Measurements from ENCODE around the gene PCGF2. TPM values are rescaled to one million over a fixed set of nuclear protein-coding genes. Genes with fewer than 3 reads are reported as not detected.

Gene PCGF2
- total RNA-seq, 1 donor from 2014 or later: 6.9 TPM

- peak; percentile 36 for DNase-seq (ENCODE audit: low read depth, low spot score)
Measured at GRCh38 chr17:38704606-38705522, 43.3 kb downstream of the PCGF2 start, which contains the start of gene MLLT6. TSS of gene MLLT6 (plus strand) at chr17:38705273. CDS start at chr17:38705633, 360 bp downstream.

- DNase-seq (ENCODE audit: low read depth, low spot score): no peak
Measured at GRCh38 chr17:38703742-38704605, 44.2 kb downstream of the PCGF2 start.

- no peak for DNase-seq (ENCODE audit: low read depth, low spot score)
Measured at GRCh38 chr17:38702916-38703741, 45.0 kb downstream of the PCGF2 start.

- peak; percentile 36 for DNase-seq (ENCODE audit: low read depth, low spot score)
Measured at GRCh38 chr17:38702166-38702915, 45.8 kb downstream of the PCGF2 start.

GRCh38 chr17:38701504-38702165 is 46.5 kb downstream of the PCGF2 start:
- DNase-seq (ENCODE audit: low read depth, low spot score): no peak

GRCh38 chr17:38698760-38699159 is 49.4 kb downstream of the PCGF2 start:
- no peak for DNase-seq (ENCODE audit: low read depth, low spot score)

GRCh38 chr17:38697061-38697820 is 50.9 kb downstream of the PCGF2 start:
- no peak for DNase-seq (ENCODE audit: low read depth, low spot score)

- DNase-seq (ENCODE audit: low read depth, low spot score): no peak
Measured at GRCh38 chr17:38693700-38694329, 54.3 kb downstream of the PCGF2 start.

GRCh38 chr17:38691154-38691553 is 57.0 kb downstream of the PCGF2 start:
- DNase-seq (ENCODE audit: low read depth, low spot score): no peak

GRCh38 chr17:38690386-38690785 is 57.8 kb downstream of the PCGF2 start:
- no peak for DNase-seq (ENCODE audit: low read depth, low spot score)

- no peak for DNase-seq (ENCODE audit: low read depth, low spot score)
Measured at GRCh38 chr17:38687286-38687685, 60.9 kb downstream of the PCGF2 start.

- no peak for DNase-seq (ENCODE audit: low read depth, low spot score)
Measured at GRCh38 chr17:38685491-38685890, 62.6 kb downstream of the PCGF2 start.

Other genes starting within 250 kb of the PCGF2 start
- 0.07 and 0.20 TPM in 2 replicates for gene SRCIN1, start 142.4 kb downstream of the PCGF2 start, total RNA-seq
- 2.6 and 4.2 TPM in 2 replicates for gene EPOP, start 73.4 kb downstream of the PCGF2 start, total RNA-seq
- 26.8 and 30.2 TPM in 2 replicates for gene MLLT6, start 43.1 kb downstream of the PCGF2 start, total RNA-seq
- 5.7 and 7.0 TPM in 2 replicates for gene CISD3, start 18.0 kb downstream of the PCGF2 start, total RNA-seq
- 367 and 404 TPM in 2 replicates for gene PSMB3, start 4.4 kb upstream of the PCGF2 start, total RNA-seq
- gene PIP4K2B, start 51.2 kb upstream of the PCGF2 start, total RNA-seq: 37.3 and 64.8 TPM in 2 replicates
- gene CWC25, start 77.0 kb upstream of the PCGF2 start, total RNA-seq: 11.3 and 14.4 TPM in 2 replicates
- 1,269 and 1,824 TPM in 2 replicates for gene RPL23, start 105.4 kb upstream of the PCGF2 start, total RNA-seq
- gene LASP1, start 121.7 kb upstream of the PCGF2 start, total RNA-seq: 101 and 109 TPM in 2 replicates
- gene FBXO47, start 219.1 kb upstream of the PCGF2 start, total RNA-seq: not detected in 2 replicates